Thyroid gland (tissue), 4 donors: ENCODE data around the gene OXLD1. TPM values are rescaled to one million over a fixed set of nuclear protein-coding genes. Genes with fewer than 3 reads are reported as not detected.
A peak's percentile ranks its signal among the peaks of the same experiment; 100 is the strongest.
"Not testable (repeated sequence)": the region's sequence is repeated elsewhere in the genome, so short reads cannot be mapped to it uniquely, and the experiment has no call there.

Experiments
- DNase-seq, 2 donors: peaks; one replicate each; pipeline ENCODE4 v3.0.0-alpha.2; 2019
- H3K27ac ChIP-seq, 3 donors: fragments of 200-600 bp; sonication (generic); 1 replicate in 2 of 3; 2 replicates in 1 of 3; pipeline ENCODE4 v1.5.1; 2016 to 2019; ENCODE audit warnings: mild to moderate bottlenecking in 1 of 3, moderate library complexity in 1 of 3
- H3K27me3 ChIP-seq: fragments of 200-600 bp; sonication (generic); one replicate; pipeline ENCODE4 v1.5.1; 2019
- H3K36me3 ChIP-seq, 2 donors: fragments of 200-600 bp; sonication (generic); one replicate each; pipeline ENCODE4 v1.5.1; 2016 to 2019
- H3K4me1 ChIP-seq, 2 donors: fragments of 200-600 bp; sonication (generic); one replicate each; pipeline ENCODE4 v1.5.1; 2017 to 2019
- H3K4me3 ChIP-seq, 3 donors: fragments of 200-600 bp; sonication (generic); replicated peaks in 1 of 3; 1 replicate in 2 of 3; 2 replicates in 1 of 3; pipeline ENCODE4 v1.5.1; 2016; ENCODE audit warnings: mild to moderate bottlenecking in 1 of 3
- H3K9me3 ChIP-seq: fragments of 200-600 bp; sonication (generic); one replicate; pipeline ENCODE4 v1.5.1; 2017
- POLR2A ChIP-seq, 2 donors: fragments of 450-650 bp; IDR thresholded peaks; one replicate each; pipeline ENCODE4 v1.6.1; 2017; ENCODE audit warnings: antibody characterized with exemption in 2 of 2, mild to moderate bottlenecking in 2 of 2, moderate library complexity in 1 of 2
- WGBS, 2 donors: methylation state at CpG; one replicate each; pipeline ENCODE4 v1.1.5; 2017; 5-methylcytosine and 5-hydroxymethylcytosine counted together
- intact Hi-C: fragments of 100-400 bp; cut with DNase I; formaldehyde crosslinking; loops from one replicate; pipeline ENCODE4 v1.15.1; 2023
- total RNA-seq, 4 donors: library from RNA; depleted of rRNA; stranded (reverse); fragments of >200 nt; gene quantifications; one replicate each; pipeline ENCODE4 v1.2.3, GENCODE V29; 2016
- TF ChIP-seq, protein P1 (sequence below), 6 experiments: fragments of 200-600 bp in 3 of 6; fragments of 450-650 bp in 3 of 6; sonication (generic) in 3 of 6; IDR thresholded peaks; one replicate each; pipeline ENCODE4 v1.5.1; 2016 to 2019; ENCODE audit warnings: antibody characterized with exemption in 6 of 6, mild to moderate bottlenecking in 2 of 6, inconsistent platforms in 1 of 6, moderate library complexity in 1 of 6

Gene OXLD1
- total RNA-seq, 4 donors from 2014 or later, result 20.5 to 46.3 (median 34.2) TPM

DNA sequence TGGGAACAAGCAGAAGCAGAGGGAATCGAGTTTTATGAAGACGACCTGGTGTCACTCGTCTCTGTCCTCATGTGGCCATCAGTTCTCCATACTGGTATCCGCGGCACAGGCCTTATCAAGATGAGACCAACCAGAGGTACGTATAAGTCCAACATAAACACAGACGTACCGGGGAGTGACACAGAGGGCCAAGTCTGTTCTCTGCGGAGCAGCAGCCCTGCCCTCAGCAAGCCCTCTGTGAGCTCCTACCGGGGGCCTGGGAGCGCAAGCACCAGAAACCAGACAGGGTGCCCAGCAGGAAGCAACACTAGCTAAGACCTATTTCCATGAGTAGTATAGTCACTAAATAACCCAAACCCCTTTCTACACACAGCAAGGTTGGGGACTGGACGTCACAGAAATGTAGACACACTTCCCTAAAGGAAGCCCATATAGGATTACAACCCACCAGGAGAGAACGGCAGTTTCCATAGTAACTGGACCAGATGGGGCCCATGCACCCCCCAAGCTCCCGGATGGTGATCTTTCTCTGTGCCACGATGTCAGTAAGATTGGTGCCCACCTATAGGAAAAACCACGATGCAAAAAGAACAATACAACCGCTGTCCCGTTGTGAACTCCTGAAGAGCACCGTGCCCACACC lies 16.3 kb upstream of the OXLD1 start:
- intact Hi-C loops, result no loop called here

DNA sequence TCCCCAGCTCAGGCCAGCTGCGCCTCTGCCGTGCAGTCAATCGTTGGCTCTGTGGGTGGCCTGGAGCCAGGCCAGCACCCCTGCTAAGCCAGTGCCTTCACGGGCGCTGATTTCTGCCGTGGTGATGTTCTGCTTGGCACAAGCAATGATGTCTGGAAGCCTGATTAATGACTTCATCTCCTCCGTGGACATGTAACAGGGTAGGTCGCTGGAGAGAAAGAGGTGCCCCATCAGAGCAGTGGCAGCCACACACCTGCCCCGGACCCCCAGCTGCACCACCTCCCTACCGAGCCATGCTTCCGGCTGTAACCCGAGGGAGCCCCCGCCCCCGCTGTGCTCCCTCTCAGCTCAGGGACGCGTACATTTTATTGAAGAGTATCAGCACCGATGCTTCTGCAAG lies 15.3 kb upstream of the OXLD1 start:
- WGBS, 2 donors, result 60 to 73% methylated on average over 14 to 16 of the region's 17 CpGs
- intact Hi-C loops, result no loop called here
- H3K27me3 ChIP-seq, result no peaks in the 10 kb centered on the region
- H3K36me3 ChIP-seq, result peaks cover 7 to 8% of the 10 kb centered on the region in 2 donors
- peak; percentile 85 to 88 for DNase-seq
- peaks cover 19 to 26% of the 10 kb centered on the region in 2 donors for H3K4me1 ChIP-seq
- TF ChIP-seq, protein P1, sequence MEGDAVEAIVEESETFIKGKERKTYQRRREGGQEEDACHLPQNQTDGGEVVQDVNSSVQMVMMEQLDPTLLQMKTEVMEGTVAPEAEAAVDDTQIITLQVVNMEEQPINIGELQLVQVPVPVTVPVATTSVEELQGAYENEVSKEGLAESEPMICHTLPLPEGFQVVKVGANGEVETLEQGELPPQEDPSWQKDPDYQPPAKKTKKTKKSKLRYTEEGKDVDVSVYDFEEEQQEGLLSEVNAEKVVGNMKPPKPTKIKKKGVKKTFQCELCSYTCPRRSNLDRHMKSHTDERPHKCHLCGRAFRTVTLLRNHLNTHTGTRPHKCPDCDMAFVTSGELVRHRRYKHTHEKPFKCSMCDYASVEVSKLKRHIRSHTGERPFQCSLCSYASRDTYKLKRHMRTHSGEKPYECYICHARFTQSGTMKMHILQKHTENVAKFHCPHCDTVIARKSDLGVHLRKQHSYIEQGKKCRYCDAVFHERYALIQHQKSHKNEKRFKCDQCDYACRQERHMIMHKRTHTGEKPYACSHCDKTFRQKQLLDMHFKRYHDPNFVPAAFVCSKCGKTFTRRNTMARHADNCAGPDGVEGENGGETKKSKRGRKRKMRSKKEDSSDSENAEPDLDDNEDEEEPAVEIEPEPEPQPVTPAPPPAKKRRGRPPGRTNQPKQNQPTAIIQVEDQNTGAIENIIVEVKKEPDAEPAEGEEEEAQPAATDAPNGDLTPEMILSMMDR (IDR thresholded peaks at IDR 0.05), result no peak
- no peak for TF ChIP-seq POLR2A (IDR thresholded peaks at IDR 0.05)
- no peak overlapping the region for H3K27ac ChIP-seq
- H3K9me3 ChIP-seq, result no peaks in the 10 kb centered on the region
- H3K4me3 ChIP-seq, result no peak overlapping the region

More for the DNA sequence above, 16.3 kb upstream of the OXLD1 start:
- H3K27ac ChIP-seq, result no peak overlapping the region
- no peak for DNase-seq
- H3K9me3 ChIP-seq, result no peaks in the 10 kb centered on the region
- peak overlapping the region; percentile 44 to 72 (median 70) for H3K4me3 ChIP-seq
- peaks cover 19 to 26% of the 10 kb centered on the region in 2 donors for H3K4me1 ChIP-seq
- TF ChIP-seq, protein P1 (IDR thresholded peaks at IDR 0.05), result no peak
- TF ChIP-seq POLR2A (IDR thresholded peaks at IDR 0.05), result no peak
- 45 to 49% methylated on average over 18 of the region's 19 CpGs for WGBS, 2 donors
- no peaks in the 10 kb centered on the region for H3K27me3 ChIP-seq
- peaks cover 16 to 17% of the 10 kb centered on the region in 2 donors for H3K36me3 ChIP-seq

DNA sequence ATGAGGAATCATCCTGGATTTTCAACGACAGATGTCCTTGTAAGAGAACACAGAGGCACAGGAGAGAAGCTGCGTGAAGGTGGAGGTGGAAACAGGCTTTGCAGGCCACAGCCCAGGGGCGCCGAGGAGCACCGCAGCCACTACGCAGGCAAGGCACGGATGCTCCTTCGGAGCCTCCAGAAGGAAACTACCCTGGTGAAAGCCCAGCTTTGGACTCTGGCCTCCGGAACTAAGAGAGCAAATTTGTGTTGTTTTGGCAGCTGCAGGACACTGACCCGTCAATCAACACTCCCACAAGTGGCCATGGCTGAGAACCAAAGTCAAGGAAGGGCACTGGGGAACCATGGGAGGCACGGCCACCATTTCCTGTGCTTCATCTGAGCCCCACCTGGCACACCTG lies 13.7 kb upstream of the OXLD1 start:
- no peak overlapping the region for H3K4me3 ChIP-seq
- intact Hi-C loops, result no loop called here
- 83 to 94% methylated on average over 11 of the region's 11 CpGs for WGBS, 2 donors
- no peaks in the 10 kb centered on the region for H3K36me3 ChIP-seq
- H3K4me1 ChIP-seq, result peaks cover 18 to 20% of the 10 kb centered on the region in 2 donors
- no peaks in the 10 kb centered on the region for H3K27me3 ChIP-seq
- DNase-seq, result no peak
- TF ChIP-seq, protein P1 (IDR thresholded peaks at IDR 0.05), result no peak
- no peak for TF ChIP-seq POLR2A (IDR thresholded peaks at IDR 0.05)
- no peak overlapping the region for H3K27ac ChIP-seq
- no peaks in the 10 kb centered on the region for H3K9me3 ChIP-seq

DNA sequence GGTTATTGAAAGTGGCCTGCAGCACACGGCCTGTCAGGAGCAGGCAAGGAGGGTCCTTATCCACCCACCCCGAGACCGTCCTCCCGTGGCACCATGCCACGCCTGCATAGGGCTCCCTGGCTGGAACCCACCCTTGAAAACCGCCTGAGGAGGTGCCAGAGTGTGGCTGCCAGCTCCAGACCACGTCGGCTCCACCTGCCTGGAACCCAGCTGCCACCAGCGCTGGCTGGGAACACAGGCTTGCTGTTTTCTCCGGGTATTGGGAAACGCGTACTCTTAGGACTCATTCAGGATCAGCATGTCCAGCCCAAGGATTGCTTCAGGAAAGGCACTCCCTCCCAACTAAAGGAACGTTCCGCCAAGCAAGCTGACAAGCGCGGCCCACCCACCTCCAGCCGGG lies 10.5 kb upstream of the OXLD1 start:
- no peak overlapping the region for H3K27ac ChIP-seq
- peaks cover 9 to 19% of the 10 kb centered on the region in 2 donors for H3K36me3 ChIP-seq
- peaks cover 0 to 4% of the 10 kb centered on the region in 2 donors for H3K4me1 ChIP-seq
- no peak for DNase-seq
- TF ChIP-seq POLR2A (IDR thresholded peaks at IDR 0.05), result no peak
- TF ChIP-seq, protein P1 (IDR thresholded peaks at IDR 0.05), result no peak
- WGBS, 2 donors, result 92 to 93% methylated on average over 11 to 17 of the region's 17 CpGs
- H3K4me3 ChIP-seq, result no peak overlapping the region
- intact Hi-C loops, result no loop called here
- no peaks in the 10 kb centered on the region for H3K9me3 ChIP-seq
- no peaks in the 10 kb centered on the region for H3K27me3 ChIP-seq

DNA sequence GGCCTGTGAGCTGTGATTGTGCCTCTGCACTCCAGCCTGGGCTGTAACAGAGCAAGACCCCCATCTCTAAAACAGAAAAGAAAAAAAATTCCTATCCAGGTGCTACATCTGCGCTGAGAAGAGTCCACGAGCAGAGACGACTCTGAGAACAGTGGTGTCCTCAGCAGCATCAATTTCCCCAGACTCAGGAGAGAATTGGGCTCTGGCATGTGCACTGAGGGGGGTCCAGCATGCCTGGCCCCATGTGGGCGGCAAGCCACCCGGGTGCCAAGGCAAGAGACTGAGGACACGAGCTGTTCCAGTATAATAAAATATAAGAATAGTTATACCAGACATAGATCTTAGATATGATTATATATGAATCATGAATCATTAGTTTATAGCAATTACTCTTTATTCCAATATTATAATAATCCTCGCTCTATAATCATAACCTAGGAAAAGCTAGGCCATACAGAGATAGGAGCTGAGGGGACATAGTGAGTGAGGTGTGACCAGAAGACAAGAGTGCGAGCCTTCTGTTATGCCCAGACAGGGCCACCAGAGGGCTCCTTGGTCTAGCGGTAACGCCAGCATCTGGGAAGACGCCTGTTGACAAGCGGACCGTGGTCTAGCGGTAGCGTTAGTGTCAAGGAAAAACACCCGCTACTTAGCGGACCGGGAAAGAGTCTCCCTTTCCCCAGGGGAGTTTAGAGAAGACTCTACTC lies 9.3 kb upstream of the OXLD1 start:
- DNase-seq, result peak; percentile 42 to 53
- H3K4me3 ChIP-seq, H3K27ac ChIP-seq, H3K4me1 ChIP-seq, H3K9me3 ChIP-seq, H3K27me3 ChIP-seq, intact Hi-C loops: not testable (repeated sequence)
- H3K36me3 ChIP-seq, result peaks cover 15 to 26% of the 10 kb centered on the region in 2 donors
- whole genome bisulfite sequencing, 2 donors, result 35 to 39% methylated on average over 17 to 18 of the region's 18 CpGs
- TF ChIP-seq, protein P1 (IDR thresholded peaks at IDR 0.05), result peak; percentile 12 to 73 (median 69)
